ENCODE data around the gene CDV3.

GRCh38 chr3:133588035-133588434 lies 14.5 kb downstream of the CDV3 start:
- no peak for TF ChIP-seq GABPA (IDR thresholded peaks at IDR 0.05; ENCODE audit: low read depth)
- no peak for TF ChIP-seq CTCF (IDR thresholded peaks at IDR 0.05 in 2 of 3, conservative IDR thresholded peaks at IDR 0.05 in 1 of 3; ENCODE audit: control insufficient read depth in 2 of 3, extremely low read depth in 1 of 3, insufficient read depth in 1 of 3, low read depth in 3 of 3, low read length in 3 of 3)
- TF ChIP-seq SMARCA5 (IDR thresholded peaks at IDR 0.05): no peak

Measured in GM12878 (cell line).